Hematopoietic multipotent progenitor cell treated with erythropoietin and hydrocortisone succinate and interleukin-3 and kit ligand, for 4 days (in vitro differentiated cells): ENCODE results near the gene NTN1.

Experiments used
- DNase-seq: peaks from one replicate; pipeline ENCODE4 v3.0.0-alpha.2; 2015

NTN1 gene

GRCh38 chr17:9038380-9038779 is 17.1 kb downstream of the NTN1 start:
- peak; percentile 11 for DNase-seq

GRCh38 chr17:9044772-9045463 is 23.6 kb downstream of the NTN1 start:
- no peak for DNase-seq

GRCh38 chr17:9050801-9051401 is 29.6 kb downstream of the NTN1 start:
- no peak for DNase-seq

DNA sequence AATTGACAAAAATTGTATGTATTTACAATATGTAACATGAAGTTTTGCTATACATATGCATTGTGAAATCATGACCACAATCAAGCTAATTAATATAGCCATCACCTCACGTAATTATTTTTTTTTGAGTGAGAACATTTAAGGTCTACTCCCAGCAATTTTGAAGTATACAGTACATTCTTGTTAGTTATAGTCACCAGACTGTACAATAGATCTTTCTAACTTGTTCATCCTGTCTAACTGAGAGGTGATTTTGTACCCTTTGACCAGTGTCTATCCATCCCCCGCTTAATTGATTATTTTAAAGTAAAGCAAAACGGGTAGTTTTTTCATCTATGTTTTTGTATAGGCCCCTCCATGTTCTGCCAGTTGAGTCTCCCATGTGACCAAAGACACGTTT is 30.3 kb downstream of the NTN1 start:
- DNase-seq = no peak

- DNase-seq = no peak
Observed at GRCh38 chr17:9052921-9053320, 31.6 kb downstream of the NTN1 start.

- no peak for DNase-seq
Observed at GRCh38 chr17:9053406-9053805, 32.1 kb downstream of the NTN1 start.

GRCh38 chr17:9054126-9054975 is 33.0 kb downstream of the NTN1 start:
- DNase-seq = no peak

- no peak for DNase-seq
Observed at GRCh38 chr17:9055281-9055680, 34.0 kb downstream of the NTN1 start.

- no peak for DNase-seq
Observed at GRCh38 chr17:9056566-9056965, 35.3 kb downstream of the NTN1 start.

DNA sequence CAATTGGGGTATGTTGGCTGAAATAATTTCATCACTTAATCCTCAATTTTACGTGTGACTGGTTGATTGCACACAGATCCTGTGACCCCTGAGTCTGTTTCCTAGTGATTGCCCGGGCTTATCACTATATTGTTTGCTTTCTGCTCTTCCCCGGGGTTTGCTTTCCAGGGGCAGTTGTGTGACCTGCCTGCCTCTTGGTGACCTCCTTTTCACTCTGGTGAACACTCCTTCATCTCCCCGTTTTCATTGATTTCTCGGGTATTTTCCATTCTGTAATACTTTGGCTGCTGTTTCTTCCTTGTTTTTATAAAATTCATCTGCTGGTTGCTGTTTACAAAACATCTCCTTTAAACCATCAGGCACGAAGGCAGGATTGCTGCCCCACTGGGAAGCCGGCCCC is 36.0 kb downstream of the NTN1 start:
- peak; percentile 30 for DNase-seq

- no peak for DNase-seq
Observed at GRCh38 chr17:9062399-9062902, 41.1 kb downstream of the NTN1 start.

GRCh38 chr17:9064311-9064834 is 43.1 kb downstream of the NTN1 start:
- DNase-seq = no peak

GRCh38 chr17:9071016-9071415 is 49.7 kb downstream of the NTN1 start:
- DNase-seq = no peak

GRCh38 chr17:9071811-9072498 is 50.6 kb downstream of the NTN1 start:
- DNase-seq = no peak

GRCh38 chr17:9072696-9073339 is 51.5 kb downstream of the NTN1 start:
- no peak for DNase-seq

DNA sequence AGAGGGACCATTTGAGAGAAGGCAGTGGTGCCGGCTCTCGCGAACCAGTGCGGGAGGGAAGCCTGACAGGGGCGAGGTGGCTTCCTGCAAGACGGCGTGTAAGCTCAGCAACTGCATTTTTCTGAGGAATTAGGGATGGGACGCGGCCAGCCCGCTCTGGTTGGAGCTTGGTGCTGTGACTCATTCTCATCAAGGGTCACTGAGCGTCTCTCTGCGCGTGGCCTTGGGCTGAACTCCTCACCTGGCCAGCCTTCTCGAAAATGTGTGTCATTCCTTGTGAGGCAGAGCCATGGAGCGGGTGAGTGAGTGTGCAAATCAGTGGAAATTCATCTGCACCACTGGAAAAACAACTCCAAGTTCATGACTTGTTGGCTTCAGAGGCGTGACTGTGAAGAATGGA is 52.8 kb downstream of the NTN1 start:
- no peak for DNase-seq

DNA sequence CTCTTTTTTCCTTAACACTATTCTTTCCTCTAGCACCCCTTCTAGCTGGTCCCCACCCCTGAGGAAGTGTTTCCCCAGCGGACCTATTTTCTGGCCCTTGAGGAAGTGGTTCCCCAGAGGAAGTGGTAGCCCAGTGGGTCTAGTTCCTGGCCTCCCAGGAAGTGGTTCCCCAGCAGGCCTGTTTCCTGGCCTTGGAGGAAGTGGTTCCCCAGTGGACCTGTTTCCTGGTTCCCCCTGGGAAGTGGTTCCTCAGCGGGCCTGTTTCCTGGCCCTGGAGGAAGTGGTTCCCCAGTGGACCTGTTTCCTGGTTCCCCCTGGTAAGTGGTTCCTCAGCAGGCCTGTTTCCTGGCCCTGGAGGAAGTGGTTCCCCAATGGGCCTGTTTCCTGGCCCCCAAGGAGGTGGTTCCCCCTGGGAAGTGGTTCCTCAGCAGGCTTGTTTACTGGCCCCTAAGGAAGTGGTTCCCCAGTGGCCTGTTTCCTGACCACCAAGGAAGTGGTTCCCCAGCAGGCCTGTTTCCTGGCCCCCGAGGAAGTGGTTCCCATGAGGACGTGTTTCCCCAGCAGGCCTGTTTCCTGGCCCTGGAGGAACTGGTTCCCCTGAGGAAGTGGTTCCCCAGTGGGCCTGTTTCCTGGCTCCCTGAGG is 58.3 kb downstream of the NTN1 start:
- peak; percentile 13 for DNase-seq

GRCh38 chr17:9080296-9080914 is 59.1 kb downstream of the NTN1 start:
- DNase-seq = no peak

- no peak for DNase-seq
Observed at GRCh38 chr17:9080983-9081382, 59.7 kb downstream of the NTN1 start.

DNA sequence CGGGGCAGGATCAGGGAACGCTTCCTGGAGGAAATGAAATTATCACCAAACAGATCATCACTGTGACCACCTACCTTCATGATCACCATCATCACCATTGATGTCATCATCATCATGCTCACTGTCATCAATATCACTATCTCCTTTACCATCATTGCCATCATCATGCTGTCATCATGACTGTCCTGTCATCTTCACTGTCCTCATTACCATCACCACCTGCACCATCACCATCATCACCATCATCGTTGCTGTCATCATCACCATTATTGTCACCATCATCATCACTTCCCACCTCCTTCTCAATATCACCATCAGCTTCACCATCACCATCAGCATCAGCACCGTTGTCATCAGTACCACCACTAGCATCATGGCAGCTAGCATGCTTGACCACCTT is 65.3 kb downstream of the NTN1 start:
- no peak for DNase-seq

DNA sequence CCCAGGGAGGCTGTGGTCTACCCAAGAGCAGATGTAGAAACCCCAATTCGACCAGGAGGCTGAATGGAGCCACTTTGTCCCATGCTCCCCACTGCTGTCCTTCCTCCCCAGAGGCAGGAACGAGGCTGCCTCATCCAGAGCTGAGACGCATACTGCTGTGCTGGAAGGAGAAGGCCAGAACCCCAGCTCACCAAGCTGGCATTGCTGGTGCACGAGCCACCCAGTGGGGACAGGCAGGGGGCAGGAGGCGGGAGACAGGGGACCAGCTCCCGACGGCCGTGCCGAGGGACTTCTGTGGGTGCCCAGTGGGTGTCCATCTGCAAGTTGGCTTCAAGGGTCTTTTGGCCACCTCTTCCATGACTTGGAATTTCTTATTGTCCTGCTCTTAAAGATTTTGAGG is 66.6 kb downstream of the NTN1 start:
- no peak for DNase-seq
